Gastroesophageal sphincter (tissue), 4 donors: ENCODE measurements around the gene FAM236D. TPM values are rescaled to one million over a fixed set of nuclear protein-coding genes. Genes with fewer than 3 reads are reported as not detected.
"Not testable (repeated sequence)": the region's sequence is repeated elsewhere in the genome, so short reads cannot be mapped to it uniquely, and the experiment has no call there.

Experiments
- ATAC-seq: fragments of 150-250 bp; one replicate; pipeline ENCODE4 v1.9.1; 2016; ENCODE audit warnings: mild to moderate bottlenecking, moderate library complexity
- H3K27ac ChIP-seq, 4 donors: fragments of 200-600 bp; sonication (generic) in 3 of 4; 1 replicate in 3 of 4; 2 replicates in 1 of 4; pipeline ENCODE4 v1.5.1; 2016 to 2019
- H3K27me3 ChIP-seq: fragments of 200-600 bp; sonication (generic); one replicate; pipeline ENCODE4 v1.5.1; 2019
- H3K36me3 ChIP-seq, 2 donors: fragments of 200-600 bp; sonication (generic); one replicate each; pipeline ENCODE4 v1.5.1; 2019; ENCODE audit warnings: control low read depth in 1 of 2
- H3K4me1 ChIP-seq, 3 donors: fragments of 200-600 bp; sonication (generic); 1 replicate in 2 of 3; 2 replicates in 1 of 3; pipeline ENCODE4 v1.5.1; 2016 to 2019; ENCODE audit warnings: control low read depth in 2 of 3
- H3K4me3 ChIP-seq, 2 donors: fragments of 200-600 bp; sonication (generic); one replicate each; pipeline ENCODE4 v1.5.1; 2019; ENCODE audit warnings: mild to moderate bottlenecking in 1 of 2, moderate library complexity in 1 of 2
- H3K9me3 ChIP-seq, 3 donors: fragments of 200-600 bp; sonication (generic); one replicate each; pipeline ENCODE4 v1.5.1; 2017 to 2019; ENCODE audit warnings: control low read depth in 2 of 3
- WGBS, 2 donors: methylation state at CpG; one replicate each; pipeline ENCODE4 v1.1.5; 2018; ENCODE audit warnings: low coverage in 1 of 2; 5-methylcytosine and 5-hydroxymethylcytosine counted together
- total RNA-seq, 4 donors: library from RNA; depleted of rRNA; stranded (reverse); fragments of >200 nt; gene quantifications; one replicate each; pipeline ENCODE4 v1.1.0, GENCODE V29; 2016

The FAM236D gene
- not detected for total RNA-seq

DNA sequence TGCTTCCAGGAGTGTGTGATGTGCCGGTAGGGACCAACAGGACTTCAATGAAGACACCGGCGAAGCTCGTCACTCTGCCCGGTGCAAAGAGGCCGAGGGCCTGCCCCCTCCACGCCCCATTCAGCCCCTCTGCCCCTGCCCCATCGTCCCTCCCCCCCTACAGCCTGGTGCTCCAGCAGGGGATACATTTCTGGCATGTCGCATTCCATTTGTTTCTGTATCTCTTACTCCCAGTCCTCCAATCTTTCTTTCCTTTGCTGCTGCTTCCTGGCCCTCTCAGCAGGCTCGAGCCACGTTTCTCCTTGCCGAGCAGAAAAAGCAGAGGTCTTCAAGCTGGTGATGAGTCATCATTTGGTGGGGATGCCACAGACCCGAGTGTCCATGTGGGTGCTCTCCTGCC, at the start of gene FAM236D:
TSS of gene FAM236D (minus strand) at position 101 of the 400 bp plus-strand sequence. CDS start at position 1, 100 bp downstream.
- not testable (repeated sequence) for H3K27me3 ChIP-seq, H3K4me1 ChIP-seq, H3K36me3 ChIP-seq, ATAC-seq, H3K4me3 ChIP-seq, H3K27ac ChIP-seq, H3K9me3 ChIP-seq
- no CpG with 5 or more reads among the region's 13 CpGs for WGBS, 2 donors

- not testable (repeated sequence) for H3K36me3 ChIP-seq, H3K4me1 ChIP-seq, H3K4me3 ChIP-seq, ATAC-seq, H3K27ac ChIP-seq, H3K27me3 ChIP-seq, H3K9me3 ChIP-seq
- no CpG with 5 or more reads among the region's 2 CpGs for WGBS, 2 donors
Measured at GRCh38 chrX:72837532-72837931, 29.5 kb upstream of the FAM236D start.

- WGBS, 2 donors = no CpG with 5 or more reads among the region's 13 CpGs
- not testable (repeated sequence) for H3K36me3 ChIP-seq, ATAC-seq, H3K27ac ChIP-seq, H3K4me3 ChIP-seq, H3K9me3 ChIP-seq, H3K27me3 ChIP-seq, H3K4me1 ChIP-seq
Measured at GRCh38 chrX:72830701-72831100, 22.7 kb upstream of the FAM236D start.

GRCh38 chrX:72790390-72790789, 17.6 kb downstream of the FAM236D start:
- WGBS, 2 donors = no CpG with 5 or more reads among the region's 3 CpGs
- H3K4me1 ChIP-seq, H3K27ac ChIP-seq, ATAC-seq, H3K9me3 ChIP-seq, H3K27me3 ChIP-seq, H3K4me3 ChIP-seq, H3K36me3 ChIP-seq: not testable (repeated sequence)

DNA sequence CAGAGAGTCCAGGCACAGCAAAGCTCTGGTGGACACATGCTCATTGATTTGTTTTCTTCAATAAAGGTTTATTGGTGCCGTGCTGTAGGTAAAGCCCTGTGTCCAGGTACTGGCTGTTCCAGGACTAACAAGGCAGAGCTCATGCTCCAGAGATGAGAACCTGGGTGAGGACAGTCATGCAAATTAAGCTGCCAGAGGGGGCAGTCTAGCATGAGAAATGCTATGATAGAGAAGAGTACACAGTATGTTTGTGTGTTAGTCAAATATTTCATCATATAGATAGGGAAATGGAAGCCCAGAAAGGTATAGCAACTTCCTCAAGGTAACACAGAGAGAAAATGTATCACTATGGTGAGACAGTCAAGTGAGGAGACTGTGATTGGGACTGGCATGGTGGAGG, 19.9 kb downstream of the FAM236D start:
- not testable (repeated sequence) for ATAC-seq, H3K9me3 ChIP-seq, H3K36me3 ChIP-seq, H3K27ac ChIP-seq, H3K4me1 ChIP-seq, H3K27me3 ChIP-seq, H3K4me3 ChIP-seq
- WGBS, 2 donors = no CpG with 5 or more reads among the region's 1 CpG

DNA sequence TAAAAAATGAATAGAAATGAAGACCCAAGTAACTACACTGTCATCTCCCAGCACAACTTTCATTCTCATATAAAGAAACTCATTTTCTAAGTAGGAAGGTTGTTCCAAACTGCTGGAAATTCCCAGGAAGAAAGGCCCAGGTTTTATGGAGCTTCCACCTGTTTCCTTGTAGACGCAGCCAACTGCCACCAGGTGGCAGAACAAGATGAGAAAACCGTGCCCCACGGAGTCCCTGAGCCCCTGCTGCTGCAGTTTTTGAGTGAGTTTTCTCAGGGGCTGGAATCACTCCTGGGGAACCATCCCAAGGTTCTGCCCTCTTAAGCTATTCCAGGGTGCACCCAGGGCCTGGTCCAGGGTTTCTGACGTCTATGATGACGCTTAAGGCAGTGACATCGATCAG, 24.0 kb downstream of the FAM236D start:
- H3K36me3 ChIP-seq, H3K27ac ChIP-seq, ATAC-seq, H3K27me3 ChIP-seq, H3K9me3 ChIP-seq, H3K4me3 ChIP-seq, H3K4me1 ChIP-seq: not testable (repeated sequence)
- WGBS, 2 donors = no CpG with 5 or more reads among the region's 6 CpGs

DNA sequence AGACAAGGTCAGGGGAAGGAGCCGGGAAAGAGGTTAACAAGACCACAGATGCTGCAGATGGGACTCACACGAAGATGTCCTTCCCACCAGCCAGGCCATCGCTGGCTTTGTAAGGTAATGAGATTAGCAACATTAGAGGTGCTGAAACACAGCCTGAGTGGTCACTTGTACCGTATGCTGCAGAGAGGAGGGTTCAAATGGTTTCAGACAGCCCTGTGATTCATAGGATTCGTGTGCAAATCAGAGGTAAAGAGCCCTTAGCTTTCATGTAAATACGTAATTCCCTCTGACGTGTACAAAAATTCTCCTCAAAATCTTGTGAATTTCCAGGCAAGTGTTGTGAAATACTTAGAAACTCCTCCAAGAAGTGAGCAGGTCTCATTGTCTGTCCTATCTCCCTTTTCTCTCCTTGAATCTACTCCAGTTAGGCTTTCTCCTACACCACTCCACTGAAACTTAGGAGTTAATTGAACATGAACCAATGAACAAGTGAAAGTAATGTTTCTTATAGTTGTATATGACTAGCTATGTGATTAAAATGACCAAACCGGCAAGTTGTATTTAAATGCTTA, 24.6 kb downstream of the FAM236D start:
- not testable (repeated sequence) for H3K4me1 ChIP-seq, H3K36me3 ChIP-seq, ATAC-seq

DNA sequence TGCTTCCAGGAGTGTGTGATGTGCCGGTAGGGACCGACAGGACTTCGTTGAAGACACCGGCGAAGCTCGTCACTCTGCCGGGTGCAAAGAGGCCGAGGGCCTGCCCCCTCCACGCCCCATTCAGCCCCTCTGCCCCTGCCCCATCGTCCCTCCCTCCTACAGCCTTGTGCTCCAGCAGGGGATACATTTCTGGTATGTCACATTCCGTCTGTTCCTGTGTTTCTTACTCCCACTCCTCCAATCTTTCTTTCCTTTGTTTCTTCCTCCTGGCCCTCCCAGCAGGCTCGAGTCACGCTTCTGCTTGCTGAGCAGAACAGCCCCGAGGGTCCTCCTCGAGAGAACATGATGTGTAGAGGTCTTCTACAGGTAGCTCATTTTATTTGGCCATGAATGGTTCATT, 25.4 kb downstream of the FAM236D start, which contains the start of gene FAM236B:
TSS of gene FAM236B (minus strand) at position 101 of the 400 bp plus-strand sequence. CDS start at position 1, 100 bp downstream.
- H3K36me3 ChIP-seq, H3K4me1 ChIP-seq, H3K9me3 ChIP-seq, H3K27ac ChIP-seq, H3K4me3 ChIP-seq, H3K27me3 ChIP-seq, ATAC-seq: not testable (repeated sequence)
- WGBS, 2 donors = no CpG with 5 or more reads among the region's 15 CpGs

More for the DNA sequence above, 24.6 kb downstream of the FAM236D start:
- not testable (repeated sequence) for H3K27me3 ChIP-seq, H3K9me3 ChIP-seq, H3K4me3 ChIP-seq, H3K27ac ChIP-seq
- no CpG with 5 or more reads among the region's 8 CpGs for WGBS, 2 donors

DNA sequence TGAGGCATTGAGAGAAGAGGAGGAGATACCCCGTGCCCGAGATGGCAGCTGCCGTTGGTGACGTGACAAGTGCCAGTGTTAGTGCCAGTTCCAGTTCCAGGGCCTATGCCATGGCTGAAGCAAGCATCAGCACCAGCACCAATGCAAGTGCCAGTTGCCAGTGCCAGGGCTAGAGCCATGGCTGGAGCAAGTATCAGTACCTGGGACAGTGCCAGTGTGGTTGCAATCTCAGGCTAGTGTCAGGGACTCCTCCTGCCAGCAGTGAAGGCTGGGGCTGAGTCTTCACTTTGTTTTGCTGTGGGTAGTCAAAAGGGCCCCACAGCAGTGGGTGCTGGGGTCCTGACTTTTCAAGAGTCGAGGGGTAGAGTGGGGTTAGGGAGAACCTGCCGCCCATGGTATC, 29.9 kb downstream of the FAM236D start:
- H3K4me1 ChIP-seq, H3K36me3 ChIP-seq, H3K27me3 ChIP-seq, H3K4me3 ChIP-seq, ATAC-seq, H3K27ac ChIP-seq, H3K9me3 ChIP-seq: not testable (repeated sequence)
- WGBS, 2 donors = no CpG with 5 or more reads among the region's 6 CpGs

DNA sequence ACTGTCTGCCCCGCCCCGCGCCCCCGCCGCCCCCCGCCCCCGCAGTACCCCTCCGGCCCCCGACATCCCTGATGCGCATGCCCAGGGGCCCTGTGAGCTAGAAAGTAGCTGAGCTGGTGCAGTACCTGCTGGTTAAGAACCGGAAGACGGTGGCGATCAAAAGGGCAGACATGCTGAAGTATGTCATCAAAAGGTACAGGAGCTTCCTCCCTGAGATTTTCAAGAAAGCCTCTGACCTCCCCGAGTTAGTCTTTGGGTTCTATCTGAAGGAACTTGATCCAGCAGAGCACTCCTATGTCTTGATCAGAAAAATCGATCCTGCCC, 30.6 kb downstream of the FAM236D start:
- not testable (repeated sequence) for H3K27me3 ChIP-seq, H3K4me1 ChIP-seq, H3K4me3 ChIP-seq, ATAC-seq, H3K36me3 ChIP-seq, H3K9me3 ChIP-seq, H3K27ac ChIP-seq
- no CpG with 5 or more reads among the region's 15 CpGs for WGBS, 2 donors

DNA sequence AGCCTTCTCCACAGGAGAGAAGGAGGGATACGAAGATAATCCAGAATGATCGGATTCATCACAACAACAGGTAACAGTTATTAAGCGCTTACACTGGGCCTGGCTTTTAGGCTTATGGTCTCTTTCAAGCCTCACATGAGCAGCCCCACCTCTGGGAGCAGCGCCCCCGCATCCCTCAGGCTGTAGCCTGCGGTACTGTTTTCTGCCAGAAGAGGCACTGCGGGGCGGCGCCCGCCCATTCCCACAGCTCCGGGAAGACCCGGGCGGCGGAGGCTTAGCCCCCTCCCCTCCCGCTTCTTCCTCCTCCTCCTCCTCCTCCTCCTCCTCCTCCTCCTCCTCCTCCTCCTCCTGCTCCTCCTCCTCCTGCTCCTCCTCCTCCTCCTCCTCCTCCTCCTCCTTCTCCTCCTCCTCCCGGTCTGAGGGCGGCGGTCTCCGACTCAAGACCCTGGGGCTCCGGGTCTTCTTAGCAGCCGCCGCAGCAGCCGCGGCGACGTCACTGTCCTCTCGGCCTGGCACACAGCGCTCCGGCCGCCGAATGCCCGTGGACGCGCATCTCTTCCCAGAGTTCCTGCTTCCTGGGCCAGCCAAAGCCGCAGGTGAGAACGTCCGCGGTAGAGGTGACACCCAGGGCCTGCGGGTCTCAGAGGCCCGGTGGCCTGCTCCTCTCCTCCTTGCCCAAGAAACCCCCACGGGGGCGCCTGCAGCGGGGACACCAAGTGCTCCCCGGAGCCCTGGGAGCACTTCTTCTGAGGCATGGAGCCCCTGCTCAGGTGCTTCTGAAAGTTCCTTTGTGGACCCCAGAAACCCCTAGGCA, 31.1 kb downstream of the FAM236D start, which contains the start of gene DMRTC1B:
TSS of gene DMRTC1B (plus strand) at position 238 of the 814 bp plus-strand sequence. CDS start 68,246 bp downstream, outside the sequence.
- not testable (repeated sequence) for H3K9me3 ChIP-seq, H3K36me3 ChIP-seq, H3K4me3 ChIP-seq, H3K27ac ChIP-seq, H3K27me3 ChIP-seq, H3K4me1 ChIP-seq
- WGBS, 2 donors = no CpG with 5 or more reads among the region's 44 CpGs
- peak; percentile 66 for ATAC-seq

DNA sequence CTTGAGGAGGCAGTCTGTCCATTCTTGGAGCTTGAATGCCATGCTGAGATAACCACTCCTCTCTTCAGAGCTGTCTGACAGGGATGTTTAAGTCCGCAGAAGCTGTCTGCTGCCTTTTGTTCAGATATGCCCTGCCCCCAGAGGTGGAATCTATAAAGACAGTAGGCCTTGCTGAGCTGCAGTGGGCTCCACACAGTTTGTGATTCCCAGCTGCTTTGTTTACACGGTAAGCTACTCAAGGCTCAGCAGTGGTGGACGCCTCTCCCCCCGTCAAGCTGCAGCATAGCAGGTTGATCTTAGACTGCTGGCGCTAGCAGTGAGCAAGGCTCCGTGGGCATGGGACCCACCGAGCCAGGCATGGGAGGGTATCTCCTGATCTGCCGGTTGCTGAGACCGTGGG, 47.6 kb downstream of the FAM236D start:
- H3K4me3 ChIP-seq, H3K27ac ChIP-seq, H3K9me3 ChIP-seq, H3K4me1 ChIP-seq, H3K36me3 ChIP-seq, ATAC-seq, H3K27me3 ChIP-seq: not testable (repeated sequence)
- no CpG with 5 or more reads among the region's 9 CpGs for WGBS, 2 donors
